ENCODE results near the gene KIAA0753.
A peak's percentile ranks its signal among the peaks of the same experiment; 100 is the strongest.

Gene KIAA0753

GRCh38 chr17:6555331-6556120 is 85.0 kb downstream of the KIAA0753 start:
- no peak for DNase-seq (ENCODE audit: extremely low spot score, insufficient read length, low read depth)
- no peak for FAIRE-seq

- FAIRE-seq (no peak), DNase-seq (ENCODE audit: extremely low spot score, insufficient read length, low read depth) (no peak)
These were observed 85.6 kb downstream of the KIAA0753 start for GRCh38 chr17:6554871-6555330.

- FAIRE-seq (no peak), DNase-seq (ENCODE audit: extremely low spot score, insufficient read length, low read depth) (no peak)
These were observed 86.2 kb downstream of the KIAA0753 start for GRCh38 chr17:6554342-6554741.

- FAIRE-seq (no peak), DNase-seq (ENCODE audit: extremely low spot score, insufficient read length, low read depth) (no peak)
These were observed 88.5 kb downstream of the KIAA0753 start for GRCh38 chr17:6551869-6552531.

GRCh38 chr17:6551356-6551755 is 89.2 kb downstream of the KIAA0753 start:
- no peak for FAIRE-seq

GRCh38 chr17:6549384-6550036 is 91.0 kb downstream of the KIAA0753 start:
- FAIRE-seq (no peak), DNase-seq (ENCODE audit: extremely low spot score, insufficient read length, low read depth) (no peak)

More at GRCh38 chr17:6551356-6551755, 89.2 kb downstream of the KIAA0753 start:
- no peak for DNase-seq (ENCODE audit: extremely low spot score, insufficient read length, low read depth)

GRCh38 chr17:6548578-6549330 is 91.8 kb downstream of the KIAA0753 start:
- DNase-seq (ENCODE audit: extremely low spot score, insufficient read length, low read depth) (peak; percentile 25), FAIRE-seq (peak; percentile 85)

GRCh38 chr17:6548034-6548433 is 92.5 kb downstream of the KIAA0753 start:
- FAIRE-seq (no peak), DNase-seq (ENCODE audit: extremely low spot score, insufficient read length, low read depth) (no peak)

- DNase-seq (ENCODE audit: extremely low spot score, insufficient read length, low read depth) = no peak
- no peak for FAIRE-seq
These were observed 93.2 kb downstream of the KIAA0753 start for GRCh38 chr17:6547336-6547735.

GRCh38 chr17:6546069-6546718 is 94.3 kb downstream of the KIAA0753 start:
- FAIRE-seq (no peak), DNase-seq (ENCODE audit: extremely low spot score, insufficient read length, low read depth) (no peak)

- no peak for DNase-seq (ENCODE audit: extremely low spot score, insufficient read length, low read depth)
- FAIRE-seq = no peak
These were observed 95.2 kb downstream of the KIAA0753 start for GRCh38 chr17:6545291-6545690.

- DNase-seq (ENCODE audit: extremely low spot score, insufficient read length, low read depth) = no peak
- no peak for FAIRE-seq
These were observed 96.5 kb downstream of the KIAA0753 start for GRCh38 chr17:6544011-6544370.

GRCh38 chr17:6543079-6544010 is 97.2 kb downstream of the KIAA0753 start:
- DNase-seq (ENCODE audit: extremely low spot score, insufficient read length, low read depth) (no peak), FAIRE-seq (no peak)

GRCh38 chr17:6542577-6542976 is 97.9 kb downstream of the KIAA0753 start:
- DNase-seq (ENCODE audit: extremely low spot score, insufficient read length, low read depth) (no peak), FAIRE-seq (no peak)

GRCh38 chr17:6541886-6542285 is 98.6 kb downstream of the KIAA0753 start:
- DNase-seq (ENCODE audit: extremely low spot score, insufficient read length, low read depth) = no peak
- no peak for FAIRE-seq

GRCh38 chr17:6539871-6540270 is 100.6 kb downstream of the KIAA0753 start:
- DNase-seq (ENCODE audit: extremely low spot score, insufficient read length, low read depth) = no peak
- FAIRE-seq = no peak

- no peak for DNase-seq (ENCODE audit: extremely low spot score, insufficient read length, low read depth)
- FAIRE-seq = no peak
These were observed 103.9 kb downstream of the KIAA0753 start for GRCh38 chr17:6536566-6537065.

GRCh38 chr17:6536053-6536452 is 104.5 kb downstream of the KIAA0753 start:
- no peak for FAIRE-seq
- DNase-seq (ENCODE audit: extremely low spot score, insufficient read length, low read depth) = no peak
